Adipose tissue (tissue), 3 donors: ENCODE results near the gene TYW1. TPM values are rescaled to one million over a fixed set of nuclear protein-coding genes. Genes with fewer than 3 reads are reported as not detected.
"Not testable (repeated sequence)": the region's sequence is repeated elsewhere in the genome, so short reads cannot be mapped to it uniquely, and the experiment has no call there.

Source experiments
- H3K27ac ChIP-seq: one replicate; pipeline ENCODE4 v1.5.1; 2013; ENCODE audit warnings: low read depth, low read length
- WGBS, 3 donors: extraction: QIAGEN DNeasy Blood & Tissue Kit; methylation state at CpG; one replicate each; pipeline ENCODE4 v1.1.7; 2013; 5-methylcytosine and 5-hydroxymethylcytosine counted together
- polyA plus RNA-seq, 3 donors: library from polyadenylated mRNA; stranded (reverse); fragments of 200-250 nt; gene quantifications; one replicate each; pipeline ENCODE4 v1.2.3, GENCODE V29; 2013
- donor health status: healthy with polysubstance abuse.
- donor health status: Bipolar disorder and iron deficiency.
- donor health status: healthy.

Gene TYW1
- polyA plus RNA-seq, 3 donors, result 6.4 to 10.5 (median 9.6) TPM

DNA sequence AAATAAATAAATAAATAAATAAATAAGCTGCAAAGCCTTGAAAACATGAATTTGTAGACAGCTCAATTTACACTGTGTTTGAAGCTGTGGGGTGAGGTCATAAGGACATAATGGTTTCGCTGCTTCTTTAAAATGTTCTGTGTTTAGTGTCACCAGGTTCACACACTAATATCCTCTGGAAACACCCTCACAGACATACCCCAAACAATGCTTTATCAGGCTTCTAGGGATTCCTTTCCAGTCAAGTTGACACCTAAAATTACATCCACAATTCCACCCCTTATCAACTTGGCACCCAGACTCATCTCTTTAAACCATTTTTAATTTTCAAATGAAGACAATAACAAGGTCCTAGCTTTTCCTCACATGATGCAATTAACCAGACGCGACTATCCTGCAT lies 7.1 kb upstream of the TYW1 start:
- 96 to 100% (median 100%) methylated on average over 1 of the region's 3 CpGs for WGBS, 3 donors
- not testable (repeated sequence) for H3K27ac ChIP-seq

DNA sequence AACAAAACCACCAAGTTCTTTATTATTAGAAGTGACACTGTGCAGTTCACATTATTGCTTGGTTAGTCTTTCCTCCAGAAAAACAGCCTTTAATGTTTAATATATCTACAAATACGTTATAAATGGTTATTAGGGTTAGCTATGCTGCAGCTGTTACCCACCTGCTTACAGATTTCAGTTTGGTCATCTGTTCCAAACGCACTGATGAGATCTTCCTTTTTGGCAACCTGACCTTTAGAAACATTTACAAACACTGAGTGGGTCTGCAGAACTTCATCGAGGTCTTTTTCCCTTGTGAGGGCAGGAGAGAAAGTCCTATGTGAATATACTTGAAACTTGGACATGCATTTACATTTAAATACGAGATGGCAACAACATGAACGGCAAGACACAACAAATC lies 2.6 kb upstream of the TYW1 start:
- not testable (repeated sequence) for H3K27ac ChIP-seq
- 55 to 70% (median 64%) methylated on average over 4 to 5 of the region's 5 CpGs for WGBS, 3 donors

DNA sequence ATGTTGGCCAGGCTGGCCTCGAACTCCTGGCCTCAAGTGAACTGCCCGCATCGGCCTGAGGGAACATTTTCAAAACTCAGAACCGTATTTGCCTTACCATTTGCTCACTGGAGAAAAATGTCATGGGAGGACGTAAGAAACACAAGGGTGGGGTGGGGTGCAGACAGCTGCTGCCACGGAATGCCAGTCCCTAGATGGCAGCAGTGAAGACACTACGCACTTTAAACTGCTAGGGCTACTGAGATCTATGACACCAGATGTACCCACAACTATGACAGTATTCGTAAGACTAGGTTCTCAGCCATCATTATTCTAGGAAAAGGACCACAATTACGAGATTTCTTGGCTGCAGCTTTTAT lies 2.0 kb upstream of the TYW1 start:
- 0 to 3% (median 2%) methylated on average over 9 of the region's 9 CpGs for WGBS, 3 donors
- H3K27ac ChIP-seq, result not testable (repeated sequence)

DNA sequence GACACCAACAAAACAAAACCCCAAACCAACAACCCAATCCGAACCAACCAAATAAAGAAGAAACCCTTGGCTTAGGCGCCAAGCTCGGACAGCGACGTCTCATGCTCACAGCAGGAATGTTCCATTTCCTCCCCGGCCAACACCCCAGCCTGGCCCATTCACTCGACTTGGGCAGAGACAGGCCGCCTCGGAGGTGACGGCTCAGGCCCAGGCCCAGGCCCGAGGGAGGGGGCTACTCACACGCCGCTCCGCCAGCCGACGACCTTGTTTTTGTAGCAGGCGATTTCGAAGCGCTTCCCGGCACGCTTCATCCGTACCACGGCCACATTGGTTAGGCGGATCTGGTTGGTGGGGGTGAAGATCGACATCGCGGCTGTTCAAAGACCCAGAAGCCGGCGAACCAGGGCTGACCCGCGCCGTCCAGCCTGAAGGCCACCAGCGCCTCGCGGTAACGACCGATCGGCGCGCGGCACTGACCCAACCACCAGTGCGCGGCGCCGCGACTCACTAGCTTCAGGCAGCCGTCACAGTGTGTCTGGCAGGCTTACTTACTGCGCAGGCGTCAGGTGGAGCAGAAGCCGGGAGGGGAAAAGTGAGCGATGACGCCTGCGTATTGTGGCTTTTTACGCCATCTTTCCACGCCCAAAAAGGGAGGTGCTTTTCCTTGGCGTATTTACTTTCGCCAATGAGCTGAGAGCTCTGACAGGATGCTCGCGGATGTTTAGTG lies 1.4 kb upstream of the TYW1 start, which contains the start of gene SBDS:
Gene SBDS (minus strand): TSS at position 537 of the 727 bp plus-strand sequence. CDS start 169 bp downstream, at position 368.
- peak within 1 kb of the TSS; percentile 95 for H3K27ac ChIP-seq
- 0% methylated on average over 59 of the region's 59 CpGs for WGBS, 3 donors

DNA sequence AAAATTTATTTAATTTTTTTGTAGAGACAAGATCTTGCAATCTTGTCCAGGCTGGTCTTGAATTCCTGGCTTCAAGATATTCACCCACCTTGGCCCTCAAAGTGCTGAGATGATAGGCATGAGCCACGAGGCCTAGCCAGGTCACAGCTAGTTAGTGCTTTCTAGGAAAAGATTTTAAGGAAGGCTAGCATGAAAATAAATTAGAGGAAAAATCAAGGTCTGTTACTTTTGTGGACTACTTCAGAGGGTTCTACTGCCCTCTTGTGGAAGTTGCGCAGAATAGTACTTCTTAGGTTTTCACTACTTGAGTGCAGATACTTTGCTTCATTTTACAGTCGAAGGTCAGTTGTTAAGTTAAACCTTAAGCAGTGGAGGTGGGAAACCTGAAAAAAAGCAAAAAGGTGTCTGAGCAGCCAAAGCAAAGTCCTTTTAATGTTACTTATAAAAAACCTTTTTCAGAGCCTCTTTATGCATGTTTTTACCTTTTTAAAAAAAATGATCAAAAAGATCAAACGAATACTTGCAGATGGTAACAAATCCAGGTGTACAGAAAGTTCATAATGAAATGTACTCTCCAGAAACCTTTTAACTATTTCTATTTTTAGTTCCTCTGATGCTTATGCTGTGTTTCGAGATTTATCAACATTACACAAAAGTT lies 4.1 kb downstream of the TYW1 start:
- 36 to 47% (median 46%) methylated on average over 4 of the region's 5 CpGs for WGBS, 3 donors
- not testable (repeated sequence) for H3K27ac ChIP-seq

DNA sequence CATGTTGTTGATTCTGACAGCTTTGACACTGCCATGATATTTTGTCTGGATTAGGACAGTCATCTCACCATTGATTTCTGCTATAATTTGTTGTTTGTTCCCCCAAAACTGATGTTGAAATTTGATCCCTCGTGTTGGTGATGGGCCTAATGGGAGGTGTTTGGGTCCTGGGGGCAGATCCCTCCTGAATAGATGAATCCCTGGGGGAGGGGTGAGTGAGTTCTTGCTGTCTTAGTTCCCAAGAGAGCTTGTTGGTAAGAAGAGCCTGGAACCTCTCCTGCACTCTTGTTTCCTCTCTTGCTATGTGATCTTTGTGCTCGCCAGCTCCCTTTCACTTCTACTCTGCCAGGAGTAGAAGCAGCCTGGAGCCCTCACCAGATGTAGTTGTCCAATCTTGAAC lies 7.5 kb downstream of the TYW1 start:
- WGBS, 3 donors, result 72 to 83% (median 82%) methylated on average over 1 to 2 of the region's 2 CpGs
- H3K27ac ChIP-seq, result not testable (repeated sequence)

DNA sequence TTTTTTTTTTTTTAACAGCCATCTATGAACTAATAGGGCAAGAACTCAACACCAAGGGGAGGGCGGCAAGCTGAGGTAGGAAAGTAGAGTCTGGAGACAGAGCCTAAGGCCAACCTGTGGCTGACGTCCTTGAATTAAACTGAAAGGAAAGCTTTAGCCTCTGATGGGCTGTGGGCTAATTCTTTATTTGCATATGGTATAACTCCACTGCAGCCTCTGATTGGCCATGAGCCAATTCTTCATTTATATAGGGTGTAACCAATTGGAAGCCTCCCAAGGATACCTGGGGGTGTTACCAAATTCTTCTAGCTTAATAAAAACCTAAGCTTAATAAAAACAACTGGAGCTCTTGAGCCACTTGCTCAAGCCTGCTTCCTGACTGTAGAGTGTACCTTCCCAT lies 10.3 kb downstream of the TYW1 start:
- no peak overlapping the region for H3K27ac ChIP-seq
- 84 to 85% (median 85%) methylated on average over 2 of the region's 2 CpGs for WGBS, 3 donors

DNA sequence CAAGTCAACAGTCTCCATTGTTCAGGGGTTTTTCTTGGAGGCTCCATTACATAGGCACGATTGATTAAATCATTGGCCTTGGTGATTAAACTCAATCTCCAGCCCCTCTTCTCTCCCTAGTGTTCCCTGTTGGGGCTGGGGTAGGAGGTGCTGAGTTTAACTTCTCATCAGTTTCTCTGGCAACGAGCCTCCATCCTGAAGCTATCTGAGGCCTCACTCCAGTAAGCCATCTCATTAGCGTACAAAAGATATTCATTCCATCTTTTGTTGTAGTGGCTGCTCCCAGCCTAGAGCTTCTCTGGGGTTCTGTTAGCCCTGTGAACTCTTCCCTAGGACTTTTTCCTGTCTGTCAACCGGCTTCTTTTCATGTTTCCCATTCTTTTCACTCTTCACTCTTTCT lies 11.6 kb downstream of the TYW1 start:
- 87 to 94% (median 92%) methylated on average over 4 of the region's 4 CpGs for WGBS, 3 donors
- no peak overlapping the region for H3K27ac ChIP-seq

DNA sequence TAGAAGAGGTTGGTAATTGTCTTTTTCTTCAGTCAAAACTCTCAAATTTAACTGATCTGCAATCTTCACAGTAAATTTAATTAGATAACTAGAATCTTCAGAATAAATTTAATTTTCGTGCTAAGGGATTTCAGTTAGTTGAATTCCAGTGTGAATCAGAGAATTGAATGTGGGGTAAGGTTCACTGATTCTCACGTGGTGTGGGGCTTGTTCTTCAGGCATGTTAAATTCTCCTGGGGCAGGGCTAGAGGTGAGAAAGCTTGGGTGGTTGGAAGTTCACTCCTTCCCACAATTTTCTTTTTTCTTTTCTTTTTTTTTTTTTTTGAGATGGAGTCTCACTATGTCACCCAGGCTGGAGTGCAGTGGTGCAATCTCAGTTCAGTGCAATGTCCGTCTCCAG lies 13.0 kb downstream of the TYW1 start:
- 79 to 89% (median 86%) methylated on average over 3 of the region's 3 CpGs for WGBS, 3 donors
- not testable (repeated sequence) for H3K27ac ChIP-seq

DNA sequence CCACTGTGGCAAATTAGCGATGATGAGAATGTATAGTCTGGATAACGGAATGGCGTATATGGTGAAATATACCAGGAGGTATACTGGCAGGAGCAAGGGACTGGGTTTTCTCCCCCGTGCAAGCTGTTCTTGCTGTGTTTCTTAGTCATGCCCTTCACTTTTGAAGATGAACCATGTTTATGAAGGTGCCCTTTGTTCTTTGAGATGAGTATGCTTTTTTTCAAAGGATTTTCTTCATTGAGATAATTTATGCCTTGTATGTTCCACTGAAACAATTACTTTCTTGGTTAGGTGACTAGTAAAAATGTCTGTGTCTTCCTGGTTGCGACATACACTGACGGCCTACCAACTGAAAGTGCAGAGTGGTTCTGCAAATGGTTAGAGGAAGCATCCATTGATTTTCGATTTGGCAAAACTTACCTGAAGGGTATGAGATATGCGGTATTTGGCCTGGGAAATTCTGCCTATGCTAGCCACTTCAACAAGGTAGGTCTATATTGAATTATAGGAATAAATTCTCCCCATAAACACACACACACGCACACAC lies 17.5 kb downstream of the TYW1 start:
- not testable (repeated sequence) for H3K27ac ChIP-seq
- 73 to 95% (median 79%) methylated on average over 9 of the region's 9 CpGs for WGBS, 3 donors

DNA sequence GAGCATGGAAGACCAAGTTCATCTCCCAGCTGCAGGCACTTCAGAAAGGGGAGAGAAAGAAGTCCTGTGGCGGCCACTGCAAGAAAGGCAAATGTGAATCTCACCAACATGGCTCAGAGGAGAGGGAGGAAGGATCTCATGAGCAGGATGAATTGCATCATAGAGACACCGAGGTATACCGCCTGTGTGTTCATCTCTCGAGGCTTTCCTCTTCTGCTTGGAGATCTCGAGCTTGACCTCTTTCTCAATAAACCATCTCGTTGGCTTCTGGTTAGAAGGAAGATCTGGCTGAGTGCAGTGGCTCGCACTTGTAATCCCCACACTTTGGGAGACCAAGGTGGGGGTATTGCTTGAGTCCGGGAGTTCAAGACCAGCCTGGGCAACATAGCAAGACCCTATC lies 21.3 kb downstream of the TYW1 start:
- H3K27ac ChIP-seq, result not testable (repeated sequence)
- 61 to 93% (median 76%) methylated on average over 7 to 8 of the region's 8 CpGs for WGBS, 3 donors

DNA sequence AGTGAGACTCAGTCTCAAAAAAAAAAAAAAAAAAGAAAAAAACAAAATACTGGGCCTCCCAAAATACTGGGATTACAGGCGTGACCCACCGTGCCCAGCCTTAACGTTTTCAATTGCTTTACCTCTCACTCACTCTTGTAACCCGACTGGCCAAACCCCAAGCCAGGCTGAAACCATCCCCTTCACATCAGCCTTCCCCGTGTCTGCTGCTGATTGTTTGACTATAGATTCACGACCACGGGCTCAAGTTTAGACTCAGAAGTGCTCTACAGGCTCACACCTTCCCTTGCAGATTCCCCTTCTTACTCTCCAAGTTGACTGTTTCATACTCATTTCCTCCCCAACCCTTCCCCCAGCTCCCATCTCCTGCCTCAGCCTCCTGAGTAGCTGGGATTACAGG lies 22.3 kb downstream of the TYW1 start:
- WGBS, 3 donors, result 76 to 82% (median 80%) methylated on average over 7 of the region's 7 CpGs
- H3K27ac ChIP-seq, result no peak overlapping the region

DNA sequence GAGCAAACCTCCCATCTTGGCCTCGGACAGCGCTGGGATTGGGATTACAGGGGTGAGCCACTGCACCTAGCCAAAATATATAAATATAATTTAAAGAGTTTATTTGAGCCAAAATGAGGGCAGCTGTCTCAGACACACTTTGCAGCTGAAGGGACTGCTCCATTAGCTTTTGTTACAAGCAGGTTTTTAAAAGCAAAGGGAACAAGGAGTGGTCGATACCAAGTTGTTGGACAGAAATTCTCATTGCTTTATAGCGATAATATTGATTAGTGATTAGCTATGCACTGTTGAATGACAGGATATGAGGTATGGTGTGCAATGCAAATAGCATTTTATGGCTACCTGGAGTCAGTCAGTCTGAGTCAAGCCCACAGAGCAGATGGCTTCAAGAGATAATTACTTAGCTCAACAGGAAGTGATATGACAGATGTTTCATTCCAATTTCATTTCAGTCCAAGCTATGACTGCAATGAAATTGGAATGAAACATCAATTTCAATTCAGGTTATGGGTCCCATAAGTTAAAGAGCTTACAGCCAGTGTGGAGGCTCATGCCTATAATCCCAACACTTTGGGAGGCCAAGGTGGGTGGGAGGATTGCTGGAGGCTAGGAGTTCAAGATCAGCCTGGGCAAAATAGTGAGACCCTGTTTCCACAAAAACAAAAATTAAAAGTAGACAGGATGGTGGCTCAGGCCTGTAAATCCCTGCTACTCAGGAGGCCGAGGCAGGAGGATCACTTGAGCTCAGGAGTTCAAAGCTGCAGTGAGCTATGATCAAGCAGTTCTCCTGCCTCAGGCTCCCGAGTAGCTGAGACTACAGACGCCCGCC lies 23.1 kb downstream of the TYW1 start:
- H3K27ac ChIP-seq, result no peak overlapping the region
- 77 to 85% (median 85%) methylated on average over 8 of the region's 8 CpGs for WGBS, 3 donors

DNA sequence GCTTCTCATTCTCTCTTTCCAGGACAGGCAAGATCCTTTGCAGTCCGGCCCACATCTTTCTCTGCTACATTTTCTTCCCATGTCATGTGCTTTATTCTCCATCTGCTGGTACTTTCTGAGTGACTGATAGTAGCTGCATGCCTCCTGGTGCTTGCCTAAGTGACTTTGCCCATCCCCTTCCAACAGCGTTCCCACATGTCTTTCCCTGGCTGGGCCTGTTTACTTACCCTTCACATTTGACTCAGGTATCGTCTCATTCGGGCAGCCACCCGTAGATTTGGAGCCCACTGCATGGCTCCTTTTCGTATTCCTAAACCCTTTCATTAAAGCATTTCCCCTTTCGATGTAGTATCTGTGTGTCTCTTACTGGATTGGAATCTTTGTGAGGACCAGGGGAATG lies 24.6 kb downstream of the TYW1 start:
- WGBS, 3 donors, result 89 to 92% (median 90%) methylated on average over 7 of the region's 7 CpGs
- no peak overlapping the region for H3K27ac ChIP-seq

DNA sequence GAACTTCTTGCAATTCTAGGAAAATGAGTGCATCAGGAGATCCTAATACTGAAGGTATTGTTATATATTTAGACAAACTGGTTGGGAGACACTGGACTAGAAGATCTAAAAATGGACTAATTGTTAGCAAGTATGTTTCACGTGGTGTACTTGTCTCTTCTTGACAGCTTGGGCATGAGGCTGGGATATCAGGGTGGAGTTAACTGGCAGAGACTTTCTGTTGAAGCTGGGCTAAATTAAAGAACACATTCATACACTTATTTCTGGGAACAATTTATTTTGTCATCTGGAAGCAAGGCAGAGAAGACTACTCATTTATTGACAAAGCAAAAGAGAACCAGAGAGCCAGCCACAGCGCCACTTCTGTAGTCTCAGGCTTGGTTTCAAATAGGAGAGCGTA lies 25.9 kb downstream of the TYW1 start:
- WGBS, 3 donors, result 73 to 95% (median 86%) methylated on average over 3 of the region's 3 CpGs
- no peak overlapping the region for H3K27ac ChIP-seq

DNA sequence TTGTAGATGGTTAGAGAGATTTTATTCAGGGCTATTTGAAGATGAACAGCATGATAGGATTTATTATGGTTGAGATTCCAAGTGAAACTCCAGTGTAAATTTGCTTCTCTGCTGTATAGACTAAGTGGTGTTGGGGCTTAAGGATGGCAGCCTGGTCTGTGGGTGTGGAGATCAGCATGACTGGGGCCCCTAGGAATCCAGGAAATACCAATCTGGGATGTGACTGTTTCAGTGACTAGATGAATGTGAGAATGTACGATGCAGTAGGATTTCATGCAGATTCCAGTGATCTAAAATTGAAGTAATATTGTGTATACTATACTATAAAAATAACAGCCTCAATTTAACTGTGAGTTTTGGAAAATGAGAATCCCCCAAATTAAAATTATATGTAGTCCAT lies 28.8 kb downstream of the TYW1 start:
- H3K27ac ChIP-seq, result not testable (repeated sequence)
- WGBS, 3 donors, result 76 to 86% (median 78%) methylated on average over 1 of the region's 1 CpG

DNA sequence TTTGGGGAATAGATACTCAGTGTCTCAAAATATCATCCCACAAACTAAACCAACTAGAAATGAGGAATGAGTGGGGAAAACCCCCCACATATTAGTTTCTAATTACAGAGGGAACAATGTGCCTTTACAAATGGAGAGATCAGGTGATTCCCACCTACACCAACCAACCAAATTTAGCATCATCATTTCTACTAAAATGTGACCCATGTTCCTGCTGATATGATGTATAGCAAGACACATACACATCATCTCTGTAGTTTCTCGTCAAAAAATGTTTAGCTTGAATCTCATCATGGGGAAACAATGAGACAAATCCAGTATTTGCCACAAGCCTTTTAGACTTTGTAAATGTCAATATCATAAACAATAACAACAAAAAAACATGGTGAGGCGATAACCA lies 35.1 kb downstream of the TYW1 start:
- H3K27ac ChIP-seq, result not testable (repeated sequence)
- 91 to 100% (median 95%) methylated on average over 1 of the region's 2 CpGs for WGBS, 3 donors

DNA sequence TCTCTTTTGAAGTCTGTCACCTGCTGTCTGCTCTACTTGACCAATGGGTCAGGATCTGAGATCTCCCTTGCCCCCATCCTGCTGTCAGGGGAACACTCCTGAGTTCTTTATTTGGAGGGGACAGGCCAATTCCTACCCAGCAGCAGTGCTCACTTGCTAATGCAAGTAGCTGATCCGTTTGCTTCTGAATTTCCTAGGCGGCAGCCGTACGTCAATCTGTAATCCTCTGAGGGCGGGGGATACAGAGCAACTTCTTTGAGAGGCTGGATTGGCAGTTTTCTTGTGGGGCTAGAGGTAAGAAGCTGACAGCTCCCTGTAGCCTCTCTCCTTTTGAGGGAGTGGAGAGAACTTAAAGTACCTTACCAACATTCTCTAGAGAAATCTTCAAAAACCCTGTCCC lies 36.6 kb downstream of the TYW1 start:
- H3K27ac ChIP-seq, result no peak overlapping the region
- 79 to 93% (median 84%) methylated on average over 5 of the region's 5 CpGs for WGBS, 3 donors
